ENCODE results near the gene UNKL. TPM values are rescaled to one million over a fixed set of nuclear protein-coding genes. Genes with fewer than 3 reads are reported as not detected.
A peak's percentile ranks its signal among the peaks of the same experiment; 100 is the strongest.

The UNKL gene
- total and polyA plus RNA-seq, 2 of the 8 experiments (the other 6 are each of a cell fraction or from before 2014, with no cell fraction given), result 25.1 to 31.8 TPM

DNA sequence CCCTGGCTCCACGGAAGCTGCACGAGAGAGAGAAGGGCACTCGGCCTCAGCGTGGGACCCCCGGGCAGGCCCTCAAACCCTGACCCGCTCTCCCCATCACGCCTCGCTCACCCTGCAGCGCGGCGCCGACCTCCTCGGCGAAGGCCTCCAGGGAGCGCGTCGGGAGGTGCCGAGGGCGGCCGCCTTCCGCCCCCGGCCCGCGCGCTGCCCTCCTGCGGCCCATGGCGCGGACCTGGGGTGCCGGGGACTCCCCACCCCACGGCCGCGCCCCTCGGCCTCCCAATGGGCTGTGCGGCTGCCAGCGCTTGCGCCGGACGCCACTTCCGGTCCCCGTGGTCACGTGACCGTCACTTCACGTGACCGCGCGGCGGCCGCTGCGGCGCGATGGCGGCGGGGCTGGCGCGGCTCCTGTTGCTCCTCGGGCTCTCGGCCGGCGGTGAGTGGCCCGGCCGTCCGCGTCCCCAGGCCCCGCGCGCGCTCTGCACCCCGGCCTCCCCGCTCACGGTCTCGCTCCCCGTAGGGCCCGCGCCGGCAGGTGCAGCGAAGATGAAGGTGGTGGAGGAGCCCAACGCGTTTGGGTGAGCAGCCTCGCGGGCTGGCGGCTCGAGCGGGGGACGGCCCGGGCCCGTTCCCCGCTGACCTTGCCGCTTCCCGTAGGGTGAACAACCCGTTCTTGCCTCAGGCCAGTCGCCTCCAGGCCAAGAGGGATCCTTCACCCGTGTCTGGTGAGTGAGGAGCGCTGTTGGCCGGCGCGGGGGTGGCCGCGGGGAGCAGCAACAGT, 62.7 kb downstream of the UNKL start, which contains the start of the genes GNPTG and TSR3 (continued):
- TF ChIP-seq POLR2AphosphoS5 (IDR thresholded peaks at IDR 0.05; ENCODE audit: low read depth, low read length) (peak; percentile 84), FOSL1 (IDR thresholded peaks at IDR 0.05; ENCODE audit: insufficient read depth, low read depth, low read length) (peak; percentile 65; the same call in 1 of the 2 replicates), SIN3A (conservative IDR thresholded peaks at IDR 0.05 in 1 of 2, IDR thresholded peaks at IDR 0.05 in 1 of 2; ENCODE audit: low read depth in 1 of 2, low read length in 2 of 2) (peak; percentile 99 to 100), RBBP5 (IDR thresholded peaks at IDR 0.05; ENCODE audit: borderline replicate concordance, low read depth, low read length) (0 out of 2 replicates have a peak, but pooled peaks have one; percentile 24), TAF1 (IDR thresholded peaks at IDR 0.05; ENCODE audit: low read depth, low read length) (peak; percentile 98), EP300 (IDR thresholded peaks at IDR 0.05; ENCODE audit: borderline replicate concordance in 1 of 2, low read depth in 2 of 2, low read length in 2 of 2) (peak in 1 of 2 experiments; percentile 93; a peak in 2 of 3 replicates), NRF1 (IDR thresholded peaks at IDR 0.05; ENCODE audit: low read depth, low read length) (peak; percentile 48), SP4 (IDR thresholded peaks at IDR 0.05; ENCODE audit: low read length) (peak; percentile 99), CHD2 (IDR thresholded peaks at IDR 0.05; ENCODE audit: low read length) (0 out of 2 replicates have a peak, but pooled peaks have one; percentile 8), KDM4A (IDR thresholded peaks at IDR 0.05; ENCODE audit: low read depth, low read length, severe bottlenecking) (no peak), CREB1 (IDR thresholded peaks at IDR 0.05) (peak; percentile 80), TCF12 (IDR thresholded peaks at IDR 0.05; ENCODE audit: low read depth, low read length) (peak; percentile 90; the same call in 1 of the 2 replicates)
- TF ChIP-seq, protein P1, sequence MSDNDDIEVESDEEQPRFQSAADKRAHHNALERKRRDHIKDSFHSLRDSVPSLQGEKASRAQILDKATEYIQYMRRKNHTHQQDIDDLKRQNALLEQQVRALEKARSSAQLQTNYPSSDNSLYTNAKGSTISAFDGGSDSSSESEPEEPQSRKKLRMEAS (IDR thresholded peaks at IDR 0.05), result peak; percentile 71; the same call in 1 of the 2 replicates
- TF ChIP-seq, protein P2, sequence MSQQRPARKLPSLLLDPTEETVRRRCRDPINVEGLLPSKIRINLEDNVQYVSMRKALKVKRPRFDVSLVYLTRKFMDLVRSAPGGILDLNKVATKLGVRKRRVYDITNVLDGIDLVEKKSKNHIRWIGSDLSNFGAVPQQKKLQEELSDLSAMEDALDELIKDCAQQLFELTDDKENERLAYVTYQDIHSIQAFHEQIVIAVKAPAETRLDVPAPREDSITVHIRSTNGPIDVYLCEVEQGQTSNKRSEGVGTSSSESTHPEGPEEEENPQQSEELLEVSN (IDR thresholded peaks at IDR 0.05), result 0 out of 2 replicates have a peak, but pooled peaks have one; percentile 30
- TF ChIP-seq, protein P3, sequence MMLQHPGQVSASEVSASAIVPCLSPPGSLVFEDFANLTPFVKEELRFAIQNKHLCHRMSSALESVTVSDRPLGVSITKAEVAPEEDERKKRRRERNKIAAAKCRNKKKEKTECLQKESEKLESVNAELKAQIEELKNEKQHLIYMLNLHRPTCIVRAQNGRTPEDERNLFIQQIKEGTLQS (IDR thresholded peaks at IDR 0.05; ENCODE audit: insufficient read depth, low read depth, low read length), result peak; percentile 99
- TF ChIP-seq, protein P4, sequence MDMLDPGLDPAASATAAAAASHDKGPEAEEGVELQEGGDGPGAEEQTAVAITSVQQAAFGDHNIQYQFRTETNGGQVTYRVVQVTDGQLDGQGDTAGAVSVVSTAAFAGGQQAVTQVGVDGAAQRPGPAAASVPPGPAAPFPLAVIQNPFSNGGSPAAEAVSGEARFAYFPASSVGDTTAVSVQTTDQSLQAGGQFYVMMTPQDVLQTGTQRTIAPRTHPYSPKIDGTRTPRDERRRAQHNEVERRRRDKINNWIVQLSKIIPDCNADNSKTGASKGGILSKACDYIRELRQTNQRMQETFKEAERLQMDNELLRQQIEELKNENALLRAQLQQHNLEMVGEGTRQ (IDR thresholded peaks at IDR 0.05; ENCODE audit: low read length), result peak; percentile 99
- TF ChIP-seq, protein P5, sequence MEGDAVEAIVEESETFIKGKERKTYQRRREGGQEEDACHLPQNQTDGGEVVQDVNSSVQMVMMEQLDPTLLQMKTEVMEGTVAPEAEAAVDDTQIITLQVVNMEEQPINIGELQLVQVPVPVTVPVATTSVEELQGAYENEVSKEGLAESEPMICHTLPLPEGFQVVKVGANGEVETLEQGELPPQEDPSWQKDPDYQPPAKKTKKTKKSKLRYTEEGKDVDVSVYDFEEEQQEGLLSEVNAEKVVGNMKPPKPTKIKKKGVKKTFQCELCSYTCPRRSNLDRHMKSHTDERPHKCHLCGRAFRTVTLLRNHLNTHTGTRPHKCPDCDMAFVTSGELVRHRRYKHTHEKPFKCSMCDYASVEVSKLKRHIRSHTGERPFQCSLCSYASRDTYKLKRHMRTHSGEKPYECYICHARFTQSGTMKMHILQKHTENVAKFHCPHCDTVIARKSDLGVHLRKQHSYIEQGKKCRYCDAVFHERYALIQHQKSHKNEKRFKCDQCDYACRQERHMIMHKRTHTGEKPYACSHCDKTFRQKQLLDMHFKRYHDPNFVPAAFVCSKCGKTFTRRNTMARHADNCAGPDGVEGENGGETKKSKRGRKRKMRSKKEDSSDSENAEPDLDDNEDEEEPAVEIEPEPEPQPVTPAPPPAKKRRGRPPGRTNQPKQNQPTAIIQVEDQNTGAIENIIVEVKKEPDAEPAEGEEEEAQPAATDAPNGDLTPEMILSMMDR (IDR thresholded peaks at IDR 0.05; ENCODE audit: control extremely low read depth in 1 of 3, insufficient read depth in 1 of 3, low read depth in 1 of 3, low read length in 3 of 3), result no peak
